IMR-90 (cell line): ENCODE data around the gene MICAL2. TPM values are rescaled to one million over a fixed set of nuclear protein-coding genes. Genes with fewer than 3 reads are reported as not detected.

Source experiments
- ATAC-seq: fragments of 200-7000 bp; cut with Tn5 transposase; 2 replicates; pipeline ENCODE4 v1.9.1; 2020; ENCODE audit warnings: low read depth, mild to moderate bottlenecking, moderate library complexity
- BruUV-seq: library from RNA; stranded (reverse); fragments of 400-500 nt; replicated peaks from 2 replicates; lab custom pipeline; 2021; lab: Mats Ljungman, UMichigan
- CTCF ChIA-PET: fragments of 300-600 bp; formaldehyde crosslinking; extraction: SDS; loops from one replicate; lab custom pipeline; 2021; ENCODE audit warnings: antibody characterized with exemption; lab: Yijun Ruan, JAX
- POLR2A ChIA-PET: fragments of 300-600 bp; sonication (Branson Sonifier 250); formaldehyde crosslinking; loops from one replicate; lab custom pipeline; 2022; ENCODE audit warnings: antibody characterized with exemption; ENCODE audit not compliant: unreplicated experiment; lab: Charles Lee
- DNase-seq: peaks from one replicate; pipeline ENCODE4 v3.0.0; 2013
- H2AFZ ChIP-seq: replicated peaks from 2 replicates; pipeline ENCODE3; 2013; ENCODE audit warnings: low read length, mild to moderate bottlenecking; ENCODE audit not compliant: poor library complexity
- H2AK5ac ChIP-seq: 2 replicates; pipeline ENCODE4 v1.6.1; 2013; ENCODE audit warnings: low read depth, low read length, inconsistent platforms
- H2AK9ac ChIP-seq: replicated peaks from 2 replicates; pipeline ENCODE3; 2013; ENCODE audit warnings: mild to moderate bottlenecking, low read depth, low read length, moderate library complexity; ENCODE audit not compliant: poor library complexity
- H2BK120ac ChIP-seq: 2 replicates; pipeline ENCODE4 v1.6.1; 2013; ENCODE audit warnings: low read depth, low read length, inconsistent platforms
- H2BK15ac ChIP-seq: 3 replicates; pipeline ENCODE4 v1.6.1; 2013; ENCODE audit warnings: low read depth, low read length, inconsistent platforms
- H2BK20ac ChIP-seq: 2 replicates; pipeline ENCODE4 v1.6.1; 2013; ENCODE audit warnings: low read depth, mild to moderate bottlenecking, inconsistent platforms, low read length, moderate library complexity
- H2BK5ac ChIP-seq: 2 replicates; pipeline ENCODE4 v1.6.1; 2013; ENCODE audit warnings: mild to moderate bottlenecking, low read depth, low read length, inconsistent platforms; ENCODE audit not compliant: poor library complexity, severe bottlenecking
- H3K14ac ChIP-seq: replicated peaks from 2 replicates; pipeline ENCODE4 v1.6.1; 2013; ENCODE audit warnings: low read depth, low read length, inconsistent platforms
- H3K18ac ChIP-seq: 2 replicates; pipeline ENCODE4 v1.6.1; 2013; ENCODE audit warnings: low read depth, low read length, control low read depth
- H3K23ac ChIP-seq: 2 replicates; pipeline ENCODE4 v1.6.1; 2013; ENCODE audit warnings: low read depth, low read length, inconsistent platforms
- H3K27ac ChIP-seq: 2 replicates; pipeline ENCODE4 v1.5.1; 2013; ENCODE audit warnings: mild to moderate bottlenecking, control low read depth, low read length; ENCODE audit not compliant: insufficient read depth
- H3K27me3 ChIP-seq: 2 replicates; pipeline ENCODE4 v1.6.1; 2013; ENCODE audit warnings: low read length; ENCODE audit not compliant: control insufficient read depth, insufficient read depth
- H3K36me3 ChIP-seq: 2 replicates; pipeline ENCODE4 v1.6.1; 2013; ENCODE audit warnings: low read length, mixed read lengths; ENCODE audit not compliant: control insufficient read depth, insufficient read depth
- H3K4ac ChIP-seq: 2 replicates; pipeline ENCODE4 v1.6.1; 2013; ENCODE audit warnings: low read depth, low read length, inconsistent platforms
- H3K4me1 ChIP-seq: 2 replicates; pipeline ENCODE4 v1.6.1; 2013; ENCODE audit warnings: low read length, mixed read lengths; ENCODE audit not compliant: control insufficient read depth, insufficient read depth
- H3K4me2 ChIP-seq: 2 replicates; pipeline ENCODE4 v1.6.1; 2013; ENCODE audit warnings: low read depth, mild to moderate bottlenecking, control low read depth, low read length, moderate library complexity
- H3K4me3 ChIP-seq: 2 replicates; pipeline ENCODE4 v1.5.1; 2013; ENCODE audit warnings: low read depth, mild to moderate bottlenecking, control low read depth, low read length, moderate library complexity; ENCODE audit not compliant: insufficient read depth
- H3K56ac ChIP-seq: 2 replicates; pipeline ENCODE4 v1.6.1; 2013; ENCODE audit warnings: low read length, inconsistent platforms; ENCODE audit not compliant: insufficient read depth; ENCODE audit errors: extremely low read depth
- H3K79me1 ChIP-seq, 2 experiments: 2 replicates each; pipeline ENCODE4 v1.6.1; 2013; ENCODE audit warnings: low read length in 2 of 2, inconsistent platforms in 1 of 2, low read depth in 1 of 2
- H3K9ac ChIP-seq: 2 replicates; pipeline ENCODE4 v1.6.1; 2013; ENCODE audit warnings: low read depth, low read length, control low read depth
- H3K9me1 ChIP-seq: 2 replicates; pipeline ENCODE4 v1.6.1; 2013; ENCODE audit warnings: low read length, inconsistent platforms; ENCODE audit not compliant: insufficient read depth
- H3K9me3 ChIP-seq: 2 replicates; pipeline ENCODE4 v1.6.1; 2013; ENCODE audit warnings: low read length; ENCODE audit not compliant: control insufficient read depth, insufficient read depth
- H4K20me1 ChIP-seq: 2 replicates; pipeline ENCODE4 v1.6.1; 2013; ENCODE audit warnings: low read length, inconsistent platforms; ENCODE audit not compliant: insufficient read depth
- H4K5ac ChIP-seq: 2 replicates; pipeline ENCODE4 v1.6.1; 2013; ENCODE audit warnings: mild to moderate bottlenecking, low read depth, low read length, control low read depth
- H4K8ac ChIP-seq, 2 experiments: 2 replicates each; pipeline ENCODE4 v1.6.1; 2013; ENCODE audit warnings: low read depth in 2 of 2, low read length in 2 of 2, control low read depth in 1 of 2, inconsistent platforms in 1 of 2
- H4K91ac ChIP-seq: 2 replicates; pipeline ENCODE4 v1.6.1; 2013; ENCODE audit warnings: low read depth, low read length, inconsistent platforms; ENCODE audit not compliant: insufficient read depth
- BHLHE40 ChIP-seq: fragments of 150-350 bp; IDR thresholded peaks from 2 replicates; pipeline ENCODE4 v1.6.1; 2016; ENCODE audit warnings: mild to moderate bottlenecking, low read depth, low read length
- CEBPB ChIP-seq: IDR thresholded peaks from 2 replicates; pipeline ENCODE4 v1.6.1; 2012; ENCODE audit warnings: low read depth, low read length, improper control_type of control experiment
- CHD1 ChIP-seq: IDR thresholded peaks from 2 replicates; pipeline ENCODE4 v1.6.1; 2012; ENCODE audit warnings: low read depth, low read length, improper control_type of control experiment
- FOS ChIP-seq: fragments of 150-350 bp; IDR thresholded peaks from 2 replicates; pipeline ENCODE4 v1.6.1; 2016; ENCODE audit warnings: low read depth, low read length
- MAFK ChIP-seq: IDR thresholded peaks from 2 replicates; pipeline ENCODE4 v1.6.1; 2012; ENCODE audit warnings: low read depth, low read length, improper control_type of control experiment
- MAZ ChIP-seq: IDR thresholded peaks from 2 replicates; pipeline ENCODE4 v1.6.1; 2012; ENCODE audit warnings: low read depth, mild to moderate bottlenecking, low read length, improper control_type of control experiment, moderate library complexity, borderline replicate concordance
- MXI1 ChIP-seq: IDR thresholded peaks from 2 replicates; pipeline ENCODE4 v1.6.1; 2012; ENCODE audit warnings: low read depth, mild to moderate bottlenecking, low read length, moderate library complexity, borderline replicate concordance
- NFE2L2 ChIP-seq: fragments of 150-350 bp; IDR thresholded peaks from 2 replicates; pipeline ENCODE4 v1.6.1; 2016; ENCODE audit warnings: low read depth, mild to moderate bottlenecking, low read length
- RAD21 ChIP-seq: IDR thresholded peaks from 2 replicates; pipeline ENCODE4 v1.6.1; 2012; ENCODE audit warnings: low read length, improper control_type of control experiment
- RCOR1 ChIP-seq: IDR thresholded peaks from 2 replicates; pipeline ENCODE4 v1.6.1; 2012; ENCODE audit warnings: mild to moderate bottlenecking, low read length, improper control_type of control experiment; ENCODE audit not compliant: insufficient replicate concordance
- RFX5 ChIP-seq: IDR thresholded peaks from 2 replicates; pipeline ENCODE4 v1.8.0; 2012; ENCODE audit warnings: low read depth, mild to moderate bottlenecking, low read length, moderate library complexity
- SMC3 ChIP-seq: fragments of 150-350 bp; IDR thresholded peaks from 2 replicates; pipeline ENCODE4 v1.6.1; 2016; ENCODE audit warnings: low read depth, mild to moderate bottlenecking, antibody characterized with exemption, low read length, moderate library complexity
- WGBS, 2 experiments: methylation state at CpG; one replicate each; pipeline versions ENCODE4 v1.1.5 to v1.1.7; 2013; ENCODE audit warnings: missing lambda C conversion rate in 2 of 2; ENCODE audit not compliant: insufficient read length in 1 of 2; ENCODE audit errors: extremely low coverage in 2 of 2; 5-methylcytosine and 5-hydroxymethylcytosine counted together
- dilution Hi-C: fragments of 300-500 bp; cut with HindIII; formaldehyde crosslinking; loops from one replicate; pipeline ENCODE4 v1.14.3; 2018; ENCODE audit warnings: low sequenced_read_pairs; ENCODE audit not compliant: unreplicated experiment
- in situ Hi-C: fragments of 300-500 bp; cut with MboI; formaldehyde crosslinking; loops from 3 replicates; pipeline ENCODE4 v1.14.3; 2019; ENCODE audit warnings: low sequenced_read_pairs, inconsistent platforms, mixed read lengths
- intact Hi-C: fragments of 100-400 bp; cut with micrococcal nuclease; formaldehyde crosslinking; loops from 2 replicates; pipeline ENCODE4 v1.10.0; 2022
- polyA plus RNA-seq, 3 experiments: library from polyadenylated mRNA; depleted of rRNA; stranded (reverse); fragments of >200 nt; gene quantifications; 2 replicates each; pipeline ENCODE4 v1.2.3, GENCODE V29; 2012; ENCODE audit warnings: low replicate concordance in 1 of 3
- total RNA-seq: library from RNA; depleted of rRNA; stranded (reverse); fragments of >200 nt; gene quantifications from 2 replicates; pipeline ENCODE4 v1.2.3, GENCODE V29; 2012
- TF ChIP-seq, protein P1 (sequence below): conservative IDR thresholded peaks from 2 replicates; pipeline ENCODE4 v1.5.1; 2012; ENCODE audit warnings: mild to moderate bottlenecking, low read depth, low read length, improper control_type of control experiment
- TF ChIP-seq, protein P2 (sequence below): fragments of 150-350 bp; IDR thresholded peaks from 2 replicates; pipeline ENCODE4 v1.6.1; 2016; ENCODE audit warnings: low read depth, mild to moderate bottlenecking, low read length, moderate library complexity, borderline replicate concordance

Gene MICAL2
- total and polyA plus RNA-seq, 2 of the 4 experiments (the other 2 are of a cell fraction) = 170 to 336 TPM

DNA sequence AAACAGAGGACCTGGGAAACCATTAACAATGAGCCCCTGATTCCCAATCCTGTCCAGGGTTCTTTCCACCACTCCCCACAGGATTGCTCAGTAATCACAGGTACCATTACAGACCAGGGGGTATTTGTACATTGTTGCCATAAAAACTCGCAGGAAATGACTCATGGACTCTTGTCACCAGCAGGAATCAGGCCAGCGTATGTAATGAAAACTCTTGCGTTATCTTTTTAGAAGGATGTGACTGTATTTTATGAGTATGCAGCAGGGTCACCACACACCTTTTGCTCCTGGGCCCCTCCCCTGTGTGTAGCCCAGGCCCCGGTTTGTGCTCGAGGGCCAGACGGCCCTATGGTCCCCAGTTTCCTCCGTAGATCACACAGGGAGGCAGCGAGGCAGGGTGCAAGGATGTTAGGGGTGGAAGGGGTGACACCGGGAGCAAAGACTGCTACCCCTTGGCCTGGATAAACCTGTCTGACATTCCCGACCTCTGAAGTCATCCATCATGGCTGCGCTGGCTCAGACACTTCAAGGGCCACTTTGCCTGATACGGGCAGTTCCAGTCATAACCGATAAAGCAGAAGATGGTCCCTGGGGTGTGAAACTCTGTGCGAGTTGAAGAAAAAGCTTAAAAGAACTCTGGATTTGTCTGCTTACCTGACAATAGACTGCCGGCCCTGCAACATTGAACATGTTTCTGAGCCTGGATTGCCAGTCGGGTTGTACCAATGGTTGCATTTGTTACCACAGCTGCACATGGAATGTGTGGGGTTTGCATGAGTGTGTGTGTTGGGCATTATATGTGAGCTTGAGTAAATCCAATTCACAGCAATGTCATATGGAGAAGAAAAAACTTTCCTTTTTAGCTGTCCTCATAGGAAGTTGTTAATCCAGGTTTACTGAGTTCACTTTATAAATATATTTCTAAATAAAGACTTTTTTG lies 56.9 kb downstream of the MICAL2 start:
- H4K5ac ChIP-seq = peak overlapping the region; percentile 96
- H2AFZ ChIP-seq = peak overlapping the region; percentile 71
- BruUV-seq = no TSS peak
- peak overlapping the region; percentile 91 for H3K56ac ChIP-seq
- in situ Hi-C loops = no loop called here
- H3K36me3 ChIP-seq = peaks cover 23% of the 10 kb centered on the region
- ChIA-PET POLR2A (no interaction called here), CTCF (no interaction called here)
- dilution Hi-C loops = no loop called here
- H4K8ac ChIP-seq = peak overlapping the region; percentile 92 to 94
- H3K23ac ChIP-seq = peak overlapping the region; percentile 98
- peak overlapping the region; percentile 86 for H2AK9ac ChIP-seq
- DNase-seq = peak; percentile 97
- intact Hi-C loops = no loop called here
- peak overlapping the region; percentile 90 for H2BK120ac ChIP-seq
- peak overlapping the region; percentile 47 for H3K9ac ChIP-seq
- no peaks in the 10 kb centered on the region for H3K27me3 ChIP-seq
- peak overlapping the region; percentile 95 for H4K91ac ChIP-seq
- peaks cover 47% of the 10 kb centered on the region for H3K9me1 ChIP-seq
- peaks cover 42% of the 10 kb centered on the region for H3K4me1 ChIP-seq
- H3K9me3 ChIP-seq = peaks cover 3% of the 10 kb centered on the region
- H2BK20ac ChIP-seq = peak overlapping the region; percentile 96
- H2AK5ac ChIP-seq = peak overlapping the region; percentile 99
- H3K79me1 ChIP-seq = peaks cover 35 to 86% of the 10 kb centered on the region in 2 experiments
- peak overlapping the region; percentile 97 for H2BK5ac ChIP-seq
- H2BK15ac ChIP-seq = peak overlapping the region; percentile 82
- no peak overlapping the region for H3K4me3 ChIP-seq
- TF ChIP-seq SMC3 = peak; percentile 17; the same call in 1 of the 2 replicates
- TF ChIP-seq, protein P1, sequence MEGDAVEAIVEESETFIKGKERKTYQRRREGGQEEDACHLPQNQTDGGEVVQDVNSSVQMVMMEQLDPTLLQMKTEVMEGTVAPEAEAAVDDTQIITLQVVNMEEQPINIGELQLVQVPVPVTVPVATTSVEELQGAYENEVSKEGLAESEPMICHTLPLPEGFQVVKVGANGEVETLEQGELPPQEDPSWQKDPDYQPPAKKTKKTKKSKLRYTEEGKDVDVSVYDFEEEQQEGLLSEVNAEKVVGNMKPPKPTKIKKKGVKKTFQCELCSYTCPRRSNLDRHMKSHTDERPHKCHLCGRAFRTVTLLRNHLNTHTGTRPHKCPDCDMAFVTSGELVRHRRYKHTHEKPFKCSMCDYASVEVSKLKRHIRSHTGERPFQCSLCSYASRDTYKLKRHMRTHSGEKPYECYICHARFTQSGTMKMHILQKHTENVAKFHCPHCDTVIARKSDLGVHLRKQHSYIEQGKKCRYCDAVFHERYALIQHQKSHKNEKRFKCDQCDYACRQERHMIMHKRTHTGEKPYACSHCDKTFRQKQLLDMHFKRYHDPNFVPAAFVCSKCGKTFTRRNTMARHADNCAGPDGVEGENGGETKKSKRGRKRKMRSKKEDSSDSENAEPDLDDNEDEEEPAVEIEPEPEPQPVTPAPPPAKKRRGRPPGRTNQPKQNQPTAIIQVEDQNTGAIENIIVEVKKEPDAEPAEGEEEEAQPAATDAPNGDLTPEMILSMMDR = no peak
- TF ChIP-seq CEBPB = peak; percentile 93
- no peak for TF ChIP-seq MAFK
- no peak for TF ChIP-seq RCOR1
- TF ChIP-seq CHD1 = no peak
- TF ChIP-seq BHLHE40 = peak; percentile 25; the same call in 1 of the 2 replicates
- TF ChIP-seq MAZ = 0 out of 2 replicates have a peak, but pooled peaks have one; percentile 18
- TF ChIP-seq RFX5 = no peak
- TF ChIP-seq, protein P2, sequence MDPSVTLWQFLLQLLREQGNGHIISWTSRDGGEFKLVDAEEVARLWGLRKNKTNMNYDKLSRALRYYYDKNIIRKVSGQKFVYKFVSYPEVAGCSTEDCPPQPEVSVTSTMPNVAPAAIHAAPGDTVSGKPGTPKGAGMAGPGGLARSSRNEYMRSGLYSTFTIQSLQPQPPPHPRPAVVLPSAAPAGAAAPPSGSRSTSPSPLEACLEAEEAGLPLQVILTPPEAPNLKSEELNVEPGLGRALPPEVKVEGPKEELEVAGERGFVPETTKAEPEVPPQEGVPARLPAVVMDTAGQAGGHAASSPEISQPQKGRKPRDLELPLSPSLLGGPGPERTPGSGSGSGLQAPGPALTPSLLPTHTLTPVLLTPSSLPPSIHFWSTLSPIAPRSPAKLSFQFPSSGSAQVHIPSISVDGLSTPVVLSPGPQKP = no peak
- no peak for TF ChIP-seq MXI1
- TF ChIP-seq FOS = peak; percentile 95
- peak; percentile 8; the same call in 1 of the 2 replicates for TF ChIP-seq RAD21
- TF ChIP-seq NFE2L2 = peak; percentile 35; the same call in 1 of the 2 replicates
- peak overlapping the region; percentile 91 for H3K18ac ChIP-seq
- H3K27ac ChIP-seq = peak overlapping the region; percentile 97
- peak overlapping the region; percentile 98 for H3K14ac ChIP-seq
- WGBS, 2 experiments = 48% methylated on average over 6 of the region's 16 CpGs; no CpG with 5 or more reads in 1 of the 2 experiments
- peak; percentile 28 for ATAC-seq
- H3K4ac ChIP-seq = peak overlapping the region; percentile 96
- peak overlapping the region; percentile 45 for H3K4me2 ChIP-seq
- H4K20me1 ChIP-seq = no peaks in the 10 kb centered on the region
